GM19452 (cell line): Measurements from ENCODE around the gene TRIO.
"Not testable (repeated sequence)": the region's sequence is repeated elsewhere in the genome, so short reads cannot be mapped to it uniquely, and the experiment has no call there.

Experiments used
- ATAC-seq: cut with Tn5 transposase; IDR thresholded peaks from one replicate; pipeline ENCODE4 v1.9.1; 2021; ENCODE audit not compliant: unreplicated experiment

Gene TRIO

GRCh38 chr5:14142827-14143545, at the start of gene TRIO:
TRIO (plus strand) TSS chr5:14143342; CDS start chr5:14143726, 384 bp downstream.
- ATAC-seq, result peak; percentile 50

- ATAC-seq, result not testable (repeated sequence)
These were observed 45.8 kb upstream of the TRIO start for GRCh38 chr5:14097380-14097779.

- no peak for ATAC-seq
These were observed 45.1 kb upstream of the TRIO start for GRCh38 chr5:14097998-14098471.

GRCh38 chr5:14100281-14100680, 42.9 kb upstream of the TRIO start:
- no peak for ATAC-seq

- ATAC-seq, result no peak
These were observed 41.2 kb upstream of the TRIO start for GRCh38 chr5:14101922-14102321.

GRCh38 chr5:14102666-14103065, 40.5 kb upstream of the TRIO start:
- ATAC-seq, result no peak

GRCh38 chr5:14105718-14106410, 37.3 kb upstream of the TRIO start:
- no peak for ATAC-seq

GRCh38 chr5:14107536-14107935, 35.6 kb upstream of the TRIO start:
- no peak for ATAC-seq

GRCh38 chr5:14108170-14108996, 34.8 kb upstream of the TRIO start:
- ATAC-seq, result peak; percentile 62

GRCh38 chr5:14109041-14109747, 33.9 kb upstream of the TRIO start:
- peak; percentile 95 for ATAC-seq

- ATAC-seq, result no peak
These were observed 33.4 kb upstream of the TRIO start for GRCh38 chr5:14109771-14110170.

- ATAC-seq, result no peak
These were observed 32.9 kb upstream of the TRIO start for GRCh38 chr5:14110196-14110595.

GRCh38 chr5:14110680-14111079, 32.5 kb upstream of the TRIO start:
- no peak for ATAC-seq

- ATAC-seq, result no peak
These were observed 30.0 kb upstream of the TRIO start for GRCh38 chr5:14112998-14113652.

GRCh38 chr5:14114615-14115251, 28.4 kb upstream of the TRIO start:
- no peak for ATAC-seq

GRCh38 chr5:14115323-14115895, 27.7 kb upstream of the TRIO start:
- no peak for ATAC-seq

GRCh38 chr5:14118551-14119320, 24.4 kb upstream of the TRIO start:
- ATAC-seq, result no peak

GRCh38 chr5:14120176-14120575, 23.0 kb upstream of the TRIO start:
- ATAC-seq, result no peak

- ATAC-seq, result no peak
These were observed 21.6 kb upstream of the TRIO start for GRCh38 chr5:14121552-14121951.
